Measurements from ENCODE around the gene ARTN. TPM values are rescaled to one million over a fixed set of nuclear protein-coding genes. Genes with fewer than 3 reads are reported as not detected.

Gene ARTN
- total RNA-seq, 1 experiment from 2014 or later, result 10.6 TPM

- no peak overlapping the region for H2BK20ac ChIP-seq (ENCODE audit: low read depth, low read length, poor library complexity, severe bottlenecking)
- H2AK5ac ChIP-seq (ENCODE audit: insufficient read length, low read length), result no peak overlapping the region
- peaks cover 8 to 9% of the 10 kb centered on the region in 2 experiments for H3K4me1 Mint-ChIP-seq
- H3K36me3 Mint-ChIP-seq (ENCODE audit: insufficient read depth in 1 of 3, low read depth in 3 of 3), result peaks cover 6 to 15% (median 7%) of the 10 kb centered on the region in 3 experiments
- no peak overlapping the region for H3T11ph ChIP-seq (ENCODE audit: low read length)
- H2BK5ac ChIP-seq (ENCODE audit: insufficient read length, low read length), result no peak overlapping the region
- no peak overlapping the region for H2BK120ac ChIP-seq (ENCODE audit: low read depth, low read length, poor library complexity, severe bottlenecking)
- no peaks in the 10 kb centered on the region for H3K79me1 ChIP-seq (ENCODE audit: insufficient read depth, low read depth, low read length, poor library complexity, severe bottlenecking)
- no peak overlapping the region for H3K14ac ChIP-seq (ENCODE audit: insufficient read depth, low read length)
- WGBS (ENCODE audit: extremely low coverage, insufficient read length, low lambda C conversion rate), result no CpG with 5 or more reads among the region's 4 CpGs
- no peak for TF ChIP-seq CTCF (conservative IDR thresholded peaks at IDR 0.05)
- H3K4me1 ChIP-seq (ENCODE audit: insufficient read depth, low read length), result no peaks in the 10 kb centered on the region
- H3K27ac ChIP-seq (ENCODE audit: insufficient read length, low read depth, low read length), result no peak overlapping the region
- H3K9me3 ChIP-seq (ENCODE audit: control insufficient read depth, low read depth, low read length), result no peaks in the 10 kb centered on the region
- H4K5ac ChIP-seq (ENCODE audit: insufficient read length, low read depth, low read length), result no peak overlapping the region
- H3K9ac ChIP-seq (ENCODE audit: extremely low read depth, insufficient read length, low read length), result no peak overlapping the region
- no peak overlapping the region for H2AFZ ChIP-seq (ENCODE audit: low read length)
- H2BK12ac ChIP-seq (ENCODE audit: insufficient read length, low read depth, low read length), result no peak overlapping the region
- no peaks in the 10 kb centered on the region; the same call in 1 of the 2 replicates for H3K27me3 Mint-ChIP-seq (ENCODE audit: low read depth)
- H3K27ac Mint-ChIP-seq, result no peak overlapping the region
- no peaks in the 10 kb centered on the region for H3K27me3 ChIP-seq (ENCODE audit: insufficient read depth, low read length)
- H2BK15ac ChIP-seq (ENCODE audit: low read depth, low read length), result no peak overlapping the region
- no peak overlapping the region for H3K4me2 ChIP-seq (ENCODE audit: insufficient read depth, insufficient read length, low read length)
- H3K79me2 ChIP-seq (ENCODE audit: insufficient read depth, low read length), result no peaks in the 10 kb centered on the region
- H4K20me1 ChIP-seq (ENCODE audit: control insufficient read depth, insufficient read depth, insufficient read length), result no peaks in the 10 kb centered on the region
- H4K8ac ChIP-seq (replicated peaks; ENCODE audit: insufficient read length, low read depth, low read length), result no peak overlapping the region
- no peak overlapping the region for H3K23ac ChIP-seq (ENCODE audit: insufficient read length, low read depth, low read length)
- H4K91ac ChIP-seq (ENCODE audit: insufficient read length, low read depth, low read length), result no peak overlapping the region
- no peak overlapping the region for H3K4me3 Mint-ChIP-seq
- H3K9me3 Mint-ChIP-seq, result no peaks in the 10 kb centered on the region
- H3K18ac ChIP-seq (ENCODE audit: insufficient read length, low read depth, low read length), result no peak overlapping the region
- H3K23me2 ChIP-seq (ENCODE audit: insufficient read length, low read depth, low read length, poor library complexity, severe bottlenecking), result no peaks in the 10 kb centered on the region
- no peak overlapping the region for H3K56ac ChIP-seq (ENCODE audit: insufficient read length, low read depth, low read length)
- DNase-seq, result no peak
- no peak overlapping the region for H3K4ac ChIP-seq (ENCODE audit: low read depth, low read length)
Observed at GRCh38 chr1:43924516-43924915, 9.1 kb upstream of the ARTN start.
